Common myeloid progenitor, CD34-positive (primary cell): ENCODE measurements around the gene ANKRD13A.

Source experiments
- CTCF ChIA-PET: fragments of 350-600 bp; sonication (Branson Sonifier 250); formaldehyde crosslinking; loops from one replicate; lab custom pipeline; 2021; ENCODE audit warnings: antibody characterized with exemption; lab: Charles Lee
- POLR2A ChIA-PET: fragments of 350-600 bp; sonication (Branson Sonifier 250); formaldehyde crosslinking; loops from one replicate; lab custom pipeline; 2021; ENCODE audit warnings: antibody characterized with exemption; lab: Charles Lee
- DNase-seq, 3 donors: peaks; one replicate each; pipeline versions ENCODE4 v3.0.0 to v3.0.0-alpha.2; 2013
- H3K27ac ChIP-seq, 2 experiments: 1 replicate in 1 of 2; 2 replicates in 1 of 2; pipeline ENCODE4 v1.7.0; 2013; ENCODE audit warnings: inconsistent platforms in 2 of 2, low read length in 2 of 2, mild to moderate bottlenecking in 2 of 2, low read depth in 1 of 2, moderate library complexity in 1 of 2; ENCODE audit not compliant: severe bottlenecking in 2 of 2, insufficient read depth in 1 of 2, poor library complexity in 1 of 2
- H3K27me3 ChIP-seq, 5 experiments: replicated peaks in 2 of 5; 1 replicate in 3 of 5; 2 replicates in 2 of 5; pipeline versions ENCODE4 v1.6.1 to v1.7.0; 2013; ENCODE audit warnings: low read length in 4 of 5, mild to moderate bottlenecking in 2 of 5, moderate library complexity in 2 of 5, inconsistent platforms in 1 of 5; ENCODE audit not compliant: insufficient read depth in 5 of 5, control insufficient read depth in 4 of 5
- H3K36me3 ChIP-seq, 4 experiments: 1 replicate in 2 of 4; 2 replicates in 2 of 4; pipeline versions ENCODE4 v1.6.1 to v1.7.0; 2013; ENCODE audit warnings: low read length in 3 of 4, control low read depth in 1 of 4, mild to moderate bottlenecking in 1 of 4; ENCODE audit not compliant: control insufficient read depth in 4 of 4, insufficient read depth in 4 of 4
- H3K4me1 ChIP-seq, 4 experiments: 1 replicate in 3 of 4; 2 replicates in 1 of 4; pipeline versions ENCODE4 v1.6.1 to v1.7.1; 2013; ENCODE audit warnings: low read length in 3 of 4, mild to moderate bottlenecking in 3 of 4, control low read depth in 1 of 4, inconsistent platforms in 1 of 4, moderate library complexity in 1 of 4; ENCODE audit not compliant: control insufficient read depth in 4 of 4, insufficient read depth in 4 of 4; ENCODE audit errors: control extremely low read depth in 1 of 4
- H3K4me3 ChIP-seq, 7 experiments: 1 replicate in 4 of 7; 2 replicates in 3 of 7; pipeline versions ENCODE4 v1.5.1 to v1.7.0; 2013; ENCODE audit warnings: mild to moderate bottlenecking in 7 of 7, low read length in 6 of 7, moderate library complexity in 6 of 7, inconsistent platforms in 2 of 7, low read depth in 2 of 7, control low read depth in 1 of 7; ENCODE audit not compliant: insufficient read depth in 4 of 7, control insufficient read depth in 1 of 7; ENCODE audit errors: extremely low read depth in 1 of 7
- H3K9me3 ChIP-seq, 5 experiments: 1 replicate in 4 of 5; 2 replicates in 1 of 5; pipeline versions ENCODE4 v1.6.1 to v1.7.1; 2013; ENCODE audit warnings: low read length in 4 of 5, mild to moderate bottlenecking in 2 of 5, inconsistent platforms in 1 of 5, low read depth in 1 of 5, moderate library complexity in 1 of 5; ENCODE audit not compliant: control insufficient read depth in 4 of 5, insufficient read depth in 2 of 5; ENCODE audit errors: control extremely low read depth in 1 of 5
- WGBS: methylation state at CpG from one replicate; pipeline ENCODE4 v1.1.5; 2013; ENCODE audit not compliant: insufficient coverage; 5-methylcytosine and 5-hydroxymethylcytosine counted together

ANKRD13A gene

GRCh38 chr12:109953656-109954055 lies 45.6 kb upstream of the ANKRD13A start:
- Histone ChIP-seq H3K9me3 (no peaks in the 10 kb centered on the region), H3K4me3 (no peak overlapping the region), H3K27ac (no peak overlapping the region), H3K27me3 (no peaks in the 10 kb centered on the region), H3K36me3 (peaks cover 28 to 81% (median 64%) of the 10 kb centered on the region in 4 experiments), H3K4me1 (peaks cover 0 to 3% (median 0%) of the 10 kb centered on the region in 4 experiments)
- CTCF ChIA-PET: interaction anchor here (1.7 kb wide), 1 partner anchor 11 kb away, joined by 5 read pairs; no protein-coding TSS in a partner anchor
- POLR2A ChIA-PET: interaction anchor here (0.5 kb wide), 1 partner anchor 14 kb away, joined by 3 read pairs; no protein-coding TSS in a partner anchor
- DNase-seq: no peak
- WGBS: 93% methylated on average over 3 of the region's 5 CpGs

GRCh38 chr12:109958374-109958773 lies 40.9 kb upstream of the ANKRD13A start:
- Histone ChIP-seq H3K4me1 (no peaks in the 10 kb centered on the region), H3K4me3 (no peak overlapping the region), H3K27ac (no peak overlapping the region), H3K27me3 (no peaks in the 10 kb centered on the region), H3K36me3 (peaks cover 27 to 77% (median 51%) of the 10 kb centered on the region in 4 experiments), H3K9me3 (no peaks in the 10 kb centered on the region)
- ChIA-PET POLR2A (no interaction called here), CTCF (interaction anchor here (1.0 kb wide), 1 partner anchor 8 kb away, joined by 3 read pairs; no protein-coding TSS in a partner anchor)
- 100% methylated on average over 6 of the region's 7 CpGs for WGBS
- no peak for DNase-seq

GRCh38 chr12:109959411-109960093 lies 39.7 kb upstream of the ANKRD13A start:
- no peak overlapping the region for H3K27ac ChIP-seq
- no peaks in the 10 kb centered on the region for H3K27me3 ChIP-seq
- peaks cover 24 to 80% (median 51%) of the 10 kb centered on the region in 4 experiments for H3K36me3 ChIP-seq
- CTCF ChIA-PET: interaction anchor here (1.0 to 1.3 kb wide), 2 partner anchors 10 to 16 kb away, joined by 3 read pairs; no protein-coding TSS in a partner anchor
- no peak overlapping the region for H3K4me3 ChIP-seq
- no peaks in the 10 kb centered on the region for H3K4me1 ChIP-seq
- DNase-seq: no peak
- no peaks in the 10 kb centered on the region for H3K9me3 ChIP-seq
- POLR2A ChIA-PET: no interaction called here
- 94% methylated on average over 3 of the region's 8 CpGs for WGBS

- CTCF ChIA-PET: interaction anchor here (1.1 kb wide), 1 partner anchor 13 kb away, joined by 3 read pairs; no protein-coding TSS in a partner anchor
- Histone ChIP-seq H3K4me1 (no peaks in the 10 kb centered on the region), H3K36me3 (peaks cover 24 to 85% (median 55%) of the 10 kb centered on the region in 4 experiments), H3K27me3 (no peaks in the 10 kb centered on the region), H3K9me3 (no peaks in the 10 kb centered on the region), H3K27ac (no peak overlapping the region), H3K4me3 (no peak overlapping the region)
- POLR2A ChIA-PET: no interaction called here
- DNase-seq: no peak
- whole genome bisulfite sequencing: 92% methylated on average over 14 of the region's 14 CpGs
These were observed 38.0 kb upstream of the ANKRD13A start for GRCh38 chr12:109961201-109961600.

- no peak overlapping the region for H3K27ac ChIP-seq
- H3K4me1 ChIP-seq: no peaks in the 10 kb centered on the region
- ChIA-PET CTCF (interaction anchor here (1.0 to 1.1 kb wide), 2 partner anchors 13 to 33 kb away, joined by 3 read pairs; no protein-coding TSS in a partner anchor), POLR2A (no interaction called here)
- peaks cover 24 to 85% (median 55%) of the 10 kb centered on the region in 4 experiments for H3K36me3 ChIP-seq
- DNase-seq: no peak
- no peak overlapping the region for H3K4me3 ChIP-seq
- no peaks in the 10 kb centered on the region for H3K27me3 ChIP-seq
- H3K9me3 ChIP-seq: no peaks in the 10 kb centered on the region
- 97% methylated on average over 4 of the region's 6 CpGs for WGBS
These were observed 37.6 kb upstream of the ANKRD13A start for GRCh38 chr12:109961612-109962011.

GRCh38 chr12:109962398-109962797 lies 36.8 kb upstream of the ANKRD13A start:
- 100% methylated on average over 1 of the region's 3 CpGs for WGBS
- Histone ChIP-seq H3K36me3 (peaks cover 21 to 87% (median 52%) of the 10 kb centered on the region in 4 experiments), H3K4me1 (no peaks in the 10 kb centered on the region), H3K27me3 (no peaks in the 10 kb centered on the region), H3K27ac (no peak overlapping the region), H3K4me3 (no peak overlapping the region), H3K9me3 (no peaks in the 10 kb centered on the region)
- POLR2A ChIA-PET: no interaction called here
- DNase-seq: no peak
- CTCF ChIA-PET: interaction anchor here (1.0 to 1.1 kb wide), 2 partner anchors 12 to 34 kb away, joined by 3 read pairs; no protein-coding TSS in a partner anchor

- Histone ChIP-seq H3K9me3 (no peaks in the 10 kb centered on the region), H3K27me3 (no peaks in the 10 kb centered on the region), H3K4me3 (no peak overlapping the region), H3K27ac (no peak overlapping the region), H3K4me1 (peaks cover 0 to 8% (median 4%) of the 10 kb centered on the region in 4 experiments), H3K36me3 (peaks cover 25 to 87% (median 54%) of the 10 kb centered on the region in 4 experiments)
- no peak for DNase-seq
- POLR2A ChIA-PET: no interaction called here
- WGBS: 100% methylated on average over 1 of the region's 1 CpG
- CTCF ChIA-PET: interaction anchor here (0.8 to 1.8 kb wide), 3 partner anchors 11 to 31 kb away, joined by 3 to 8 read pairs (median 5); no protein-coding TSS in a partner anchor
These were observed 35.9 kb upstream of the ANKRD13A start for GRCh38 chr12:109963330-109963729.
